ENCODE measurements around the gene ASB5.

Gene ASB5

DNA sequence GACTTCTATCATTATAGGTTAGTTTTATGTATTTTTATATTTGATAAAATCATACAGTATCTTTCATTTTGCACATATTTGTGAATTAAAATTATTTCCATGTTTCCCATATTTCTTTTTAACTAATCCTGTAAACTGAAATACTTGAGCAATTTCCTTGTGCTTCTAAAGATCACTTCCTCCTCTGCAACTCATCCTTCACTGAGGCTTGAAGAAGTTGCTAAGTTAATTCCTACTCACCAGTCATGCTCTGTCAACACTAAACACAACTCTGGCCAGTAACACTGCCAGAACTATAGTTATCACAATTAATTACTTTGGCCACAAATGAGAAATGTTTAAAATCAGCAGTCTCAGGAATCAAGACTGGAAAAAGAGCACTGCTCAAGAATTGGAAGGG is 80.4 kb downstream of the ASB5 start:
- H3K4me3 ChIP-seq (ENCODE audit: control insufficient read depth, low read depth, low read length): no peak overlapping the region
- TF ChIP-seq, protein P1, sequence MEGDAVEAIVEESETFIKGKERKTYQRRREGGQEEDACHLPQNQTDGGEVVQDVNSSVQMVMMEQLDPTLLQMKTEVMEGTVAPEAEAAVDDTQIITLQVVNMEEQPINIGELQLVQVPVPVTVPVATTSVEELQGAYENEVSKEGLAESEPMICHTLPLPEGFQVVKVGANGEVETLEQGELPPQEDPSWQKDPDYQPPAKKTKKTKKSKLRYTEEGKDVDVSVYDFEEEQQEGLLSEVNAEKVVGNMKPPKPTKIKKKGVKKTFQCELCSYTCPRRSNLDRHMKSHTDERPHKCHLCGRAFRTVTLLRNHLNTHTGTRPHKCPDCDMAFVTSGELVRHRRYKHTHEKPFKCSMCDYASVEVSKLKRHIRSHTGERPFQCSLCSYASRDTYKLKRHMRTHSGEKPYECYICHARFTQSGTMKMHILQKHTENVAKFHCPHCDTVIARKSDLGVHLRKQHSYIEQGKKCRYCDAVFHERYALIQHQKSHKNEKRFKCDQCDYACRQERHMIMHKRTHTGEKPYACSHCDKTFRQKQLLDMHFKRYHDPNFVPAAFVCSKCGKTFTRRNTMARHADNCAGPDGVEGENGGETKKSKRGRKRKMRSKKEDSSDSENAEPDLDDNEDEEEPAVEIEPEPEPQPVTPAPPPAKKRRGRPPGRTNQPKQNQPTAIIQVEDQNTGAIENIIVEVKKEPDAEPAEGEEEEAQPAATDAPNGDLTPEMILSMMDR (conservative IDR thresholded peaks at IDR 0.05; ENCODE audit: control insufficient read depth, insufficient read depth, low read depth, low read length): no peak
- DNase-seq (ENCODE audit: low read depth): no peak

DNA sequence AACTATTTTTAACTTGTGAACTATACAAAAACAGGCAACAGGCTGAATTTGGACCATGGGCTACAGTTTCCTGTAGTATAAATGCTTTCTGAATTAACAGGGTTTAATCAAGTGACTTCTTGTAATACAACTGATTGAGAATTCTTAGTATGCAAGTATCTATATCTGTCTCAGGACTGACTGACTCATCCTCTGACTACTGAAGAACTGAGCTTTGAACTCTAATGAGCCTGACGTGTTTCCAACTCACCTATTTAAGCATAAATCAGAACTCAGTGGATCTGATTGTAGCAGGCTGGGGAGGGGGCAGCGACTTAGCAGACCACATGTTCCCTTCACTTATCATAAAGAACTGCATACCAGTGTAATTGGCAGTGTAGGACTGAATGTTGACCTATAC is 81.4 kb downstream of the ASB5 start:
- no peak overlapping the region for H3K4me3 ChIP-seq (ENCODE audit: control insufficient read depth, low read depth, low read length)
- TF ChIP-seq, protein P1 (conservative IDR thresholded peaks at IDR 0.05; ENCODE audit: control insufficient read depth, insufficient read depth, low read depth, low read length): no peak
- peak; percentile 58 for DNase-seq (ENCODE audit: low read depth)

DNA sequence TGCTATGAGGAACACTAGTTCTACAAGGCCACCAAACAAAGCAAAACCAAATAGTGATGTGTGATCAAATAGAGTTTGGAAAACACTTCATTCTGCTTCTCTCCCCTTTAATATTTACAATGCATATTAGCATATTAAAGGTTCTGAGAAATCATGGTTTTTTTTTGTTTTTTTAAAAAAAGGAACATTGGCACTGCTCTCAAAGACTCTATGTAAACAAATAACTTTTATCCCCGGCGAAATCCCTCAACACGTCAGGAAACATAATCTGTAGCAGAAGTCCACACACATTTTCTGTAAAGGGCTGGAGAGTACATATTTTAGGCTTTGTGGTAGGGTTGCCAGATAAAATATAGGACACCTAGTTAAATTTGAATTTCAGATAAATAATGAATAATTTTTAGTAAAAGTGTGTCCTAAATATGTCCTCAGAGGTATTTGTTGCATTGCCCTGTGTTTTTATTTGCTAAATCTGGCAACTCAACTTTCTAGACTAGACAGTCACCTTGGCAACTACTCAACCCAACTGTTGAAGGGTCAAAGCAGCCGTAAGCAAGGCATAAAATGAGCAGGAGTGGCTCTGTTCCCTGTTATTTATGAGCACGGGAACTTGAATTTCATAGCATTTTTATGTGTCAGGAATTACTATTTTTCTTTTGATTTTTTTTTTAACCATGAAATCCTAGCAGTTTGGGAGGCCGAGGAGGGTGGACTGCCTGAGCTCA is 82.2 kb downstream of the ASB5 start:
- TF ChIP-seq, protein P1 (conservative IDR thresholded peaks at IDR 0.05; ENCODE audit: control insufficient read depth, insufficient read depth, low read depth, low read length): no peak
- no peak overlapping the region for H3K4me3 ChIP-seq (ENCODE audit: control insufficient read depth, low read depth, low read length)
- no peak for DNase-seq (ENCODE audit: low read depth)

DNA sequence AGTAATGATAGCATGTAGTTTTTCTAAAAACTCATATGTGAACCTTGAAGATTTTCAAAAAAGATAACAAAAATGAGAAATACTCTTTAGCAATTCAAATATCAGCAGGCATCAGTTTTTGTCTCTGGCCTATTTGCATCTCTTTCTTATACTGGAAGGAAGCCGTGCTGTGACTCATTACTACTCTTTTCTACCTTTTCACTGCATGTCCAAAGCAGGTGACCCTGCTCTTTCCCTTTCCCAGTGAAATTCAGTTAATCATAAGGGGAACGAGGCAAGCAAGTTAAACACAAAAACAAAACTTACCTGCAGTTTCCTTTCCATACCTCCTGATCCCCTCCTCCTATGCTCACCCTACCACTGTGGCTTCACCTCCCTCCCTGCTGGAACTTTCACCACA is 83.0 kb downstream of the ASB5 start:
- no peak for DNase-seq (ENCODE audit: low read depth)
- TF ChIP-seq, protein P1 (conservative IDR thresholded peaks at IDR 0.05; ENCODE audit: control insufficient read depth, insufficient read depth, low read depth, low read length): no peak
- no peak overlapping the region for H3K4me3 ChIP-seq (ENCODE audit: control insufficient read depth, low read depth, low read length)

DNA sequence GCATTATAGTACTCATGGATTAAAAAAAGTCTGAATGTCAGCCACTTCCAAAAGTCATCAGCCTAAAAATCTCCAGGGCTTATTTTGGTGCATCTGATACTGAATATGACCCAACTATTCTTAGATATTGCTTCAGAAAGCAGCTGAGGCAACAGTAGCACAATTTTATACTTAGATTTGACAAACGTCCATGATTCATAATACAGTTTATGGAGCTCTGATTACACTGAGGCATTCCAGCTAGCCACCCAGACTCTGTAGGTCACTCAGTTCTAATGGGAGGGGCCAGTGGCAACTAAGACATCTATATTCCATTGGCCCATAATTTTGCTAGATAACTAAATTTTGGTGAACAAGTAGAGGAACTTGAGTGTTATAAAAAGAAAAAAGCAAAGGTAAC is 84.0 kb downstream of the ASB5 start:
- TF ChIP-seq, protein P1 (conservative IDR thresholded peaks at IDR 0.05; ENCODE audit: control insufficient read depth, insufficient read depth, low read depth, low read length): no peak
- no peak overlapping the region for H3K4me3 ChIP-seq (ENCODE audit: control insufficient read depth, low read depth, low read length)
- DNase-seq (ENCODE audit: low read depth): peak; percentile 78

Data from fibroblast of mammary gland (primary cell).